ENCODE data around the gene HOGA1.
"Not testable (repeated sequence)": the region's sequence is repeated elsewhere in the genome, so short reads cannot be mapped to it uniquely, and the experiment has no call there.

The HOGA1 gene

GRCh38 chr10:97649405-97649750 is 65.2 kb downstream of the HOGA1 start:
- CTCF ChIA-PET: interaction anchor here (0.6 to 1.2 kb wide), 3 partner anchors 16 to 27 kb away, joined by 3 to 4 read pairs (median 3); partner anchors contain the start of gene MORN4
- Mint-ChIP-seq H3K4me1 (peaks cover 16% of the 10 kb centered on the region), H3K36me3 (peaks cover 19% of the 10 kb centered on the region), H3K27ac (peak overlapping the region; percentile 53)
- H3K9me3 Mint-ChIP-seq, H3K27me3 Mint-ChIP-seq, DNase-seq, H3K4me3 Mint-ChIP-seq: not testable (repeated sequence)

- CTCF ChIA-PET: no interaction called here
- H3K4me3 Mint-ChIP-seq: no peak overlapping the region
These were observed 66.5 kb downstream of the HOGA1 start for GRCh38 chr10:97650726-97651125.

GRCh38 chr10:97651773-97652172 is 67.6 kb downstream of the HOGA1 start:
- H3K9me3 Mint-ChIP-seq: no peaks in the 10 kb centered on the region
- no peak overlapping the region for H3K4me3 Mint-ChIP-seq
- H3K27ac Mint-ChIP-seq: no peak overlapping the region
- peaks cover 22% of the 10 kb centered on the region for H3K36me3 Mint-ChIP-seq
- DNase-seq: no peak
- CTCF ChIA-PET: no interaction called here
- H3K27me3 Mint-ChIP-seq: no peaks in the 10 kb centered on the region
- H3K4me1 Mint-ChIP-seq: peaks cover 16% of the 10 kb centered on the region

More at GRCh38 chr10:97650726-97651125, 66.5 kb downstream of the HOGA1 start:
- Mint-ChIP-seq H3K27me3 (no peaks in the 10 kb centered on the region), H3K36me3 (peaks cover 16% of the 10 kb centered on the region), H3K9me3 (no peaks in the 10 kb centered on the region), H3K4me1 (peaks cover 16% of the 10 kb centered on the region), H3K27ac (no peak overlapping the region)
- no peak for DNase-seq

- Mint-ChIP-seq H3K4me3 (no peak overlapping the region), H3K9me3 (no peaks in the 10 kb centered on the region), H3K36me3 (peaks cover 35% of the 10 kb centered on the region), H3K27ac (peak overlapping the region; percentile 45), H3K27me3 (no peaks in the 10 kb centered on the region), H3K4me1 (no peaks in the 10 kb centered on the region)
- CTCF ChIA-PET: interaction anchor here (0.8 to 1.4 kb wide), 2 partner anchors 18 to 19 kb away, joined by 3 to 4 read pairs; no protein-coding TSS in a partner anchor
- DNase-seq: no peak
These were observed 72.6 kb downstream of the HOGA1 start for GRCh38 chr10:97656777-97657176.

GRCh38 chr10:97659589-97659988 is 75.4 kb downstream of the HOGA1 start:
- Mint-ChIP-seq H3K4me3 (no peak overlapping the region), H3K36me3 (peaks cover 31% of the 10 kb centered on the region), H3K27ac (no peak overlapping the region), H3K4me1 (no peaks in the 10 kb centered on the region), H3K9me3 (no peaks in the 10 kb centered on the region), H3K27me3 (no peaks in the 10 kb centered on the region)
- CTCF ChIA-PET: no interaction called here
- DNase-seq: no peak

Data from activated naive CD4-positive, alpha-beta T cell treated with anti-CD3 and anti-CD28 coated beads, Interleukin-2, amount 10 ng/mL, durations not matched to agents 7 days and 5 days (primary cell).